ENCODE measurements around the gene ATG16L1.

The ATG16L1 gene

DNA sequence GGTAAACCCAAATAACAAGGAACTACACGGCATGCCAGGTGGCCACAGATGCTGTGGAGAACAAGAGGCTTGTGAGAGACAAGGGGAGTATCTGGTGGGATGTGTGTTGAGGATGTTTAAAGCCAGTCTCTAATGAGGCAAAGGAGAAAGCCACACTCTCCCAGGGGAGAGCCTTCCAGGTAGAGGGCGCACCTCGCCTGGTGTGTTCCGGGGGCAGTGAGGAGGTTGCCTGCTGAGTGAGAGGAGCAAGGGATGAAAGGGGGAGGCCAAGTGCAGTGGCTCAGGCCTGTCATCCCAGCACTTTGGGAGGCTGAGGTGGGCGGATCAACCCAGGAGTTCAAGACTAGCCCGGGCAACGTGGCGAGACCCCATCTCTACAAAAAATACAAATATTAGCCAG is 72.4 kb downstream of the ATG16L1 start:
- no peaks in the 10 kb centered on the region for H3K9me3 Mint-ChIP-seq
- H3K4me3 Mint-ChIP-seq, result no peak overlapping the region

DNA sequence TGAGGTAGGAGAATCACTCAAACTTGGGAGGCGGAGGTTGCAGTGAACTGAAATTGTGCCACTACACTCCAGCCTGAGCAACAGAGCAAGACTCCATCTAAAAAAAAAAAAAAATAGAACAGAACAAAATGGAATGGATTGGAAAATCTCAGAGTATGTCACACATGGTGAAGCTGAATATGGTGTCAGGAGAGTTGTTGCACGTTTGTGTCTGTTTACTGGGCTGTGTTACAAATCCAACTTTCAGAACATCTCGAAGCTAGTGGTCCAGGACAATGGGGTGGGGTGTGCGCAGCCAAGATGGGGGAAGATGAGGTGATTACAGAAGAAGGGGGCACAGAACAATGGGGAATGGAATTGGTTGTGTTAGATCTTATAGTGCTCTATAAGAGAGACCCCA is 73.8 kb downstream of the ATG16L1 start:
- TF ChIP-seq, protein P1, sequence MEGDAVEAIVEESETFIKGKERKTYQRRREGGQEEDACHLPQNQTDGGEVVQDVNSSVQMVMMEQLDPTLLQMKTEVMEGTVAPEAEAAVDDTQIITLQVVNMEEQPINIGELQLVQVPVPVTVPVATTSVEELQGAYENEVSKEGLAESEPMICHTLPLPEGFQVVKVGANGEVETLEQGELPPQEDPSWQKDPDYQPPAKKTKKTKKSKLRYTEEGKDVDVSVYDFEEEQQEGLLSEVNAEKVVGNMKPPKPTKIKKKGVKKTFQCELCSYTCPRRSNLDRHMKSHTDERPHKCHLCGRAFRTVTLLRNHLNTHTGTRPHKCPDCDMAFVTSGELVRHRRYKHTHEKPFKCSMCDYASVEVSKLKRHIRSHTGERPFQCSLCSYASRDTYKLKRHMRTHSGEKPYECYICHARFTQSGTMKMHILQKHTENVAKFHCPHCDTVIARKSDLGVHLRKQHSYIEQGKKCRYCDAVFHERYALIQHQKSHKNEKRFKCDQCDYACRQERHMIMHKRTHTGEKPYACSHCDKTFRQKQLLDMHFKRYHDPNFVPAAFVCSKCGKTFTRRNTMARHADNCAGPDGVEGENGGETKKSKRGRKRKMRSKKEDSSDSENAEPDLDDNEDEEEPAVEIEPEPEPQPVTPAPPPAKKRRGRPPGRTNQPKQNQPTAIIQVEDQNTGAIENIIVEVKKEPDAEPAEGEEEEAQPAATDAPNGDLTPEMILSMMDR (IDR thresholded peaks at IDR 0.05; ENCODE audit: unreplicated experiment in 3 of 3), result no peak
- Mint-ChIP-seq H3K9me3 (no peaks in the 10 kb centered on the region), H3K4me3 (no peak overlapping the region), H3K27ac (no peak overlapping the region), H3K36me3 (ENCODE audit: low read depth) (no peaks in the 10 kb centered on the region), H3K27me3 (ENCODE audit: low read depth) (peaks cover 13% of the 10 kb centered on the region), H3K4me1 (no peaks in the 10 kb centered on the region)

More for the DNA sequence above, 72.4 kb downstream of the ATG16L1 start:
- Mint-ChIP-seq H3K36me3 (ENCODE audit: low read depth) (no peaks in the 10 kb centered on the region), H3K4me1 (no peaks in the 10 kb centered on the region), H3K27me3 (ENCODE audit: low read depth) (peaks cover 17% of the 10 kb centered on the region), H3K27ac (no peak overlapping the region)
- TF ChIP-seq, protein P1 (IDR thresholded peaks at IDR 0.05; ENCODE audit: unreplicated experiment in 3 of 3), result no peak

DNA sequence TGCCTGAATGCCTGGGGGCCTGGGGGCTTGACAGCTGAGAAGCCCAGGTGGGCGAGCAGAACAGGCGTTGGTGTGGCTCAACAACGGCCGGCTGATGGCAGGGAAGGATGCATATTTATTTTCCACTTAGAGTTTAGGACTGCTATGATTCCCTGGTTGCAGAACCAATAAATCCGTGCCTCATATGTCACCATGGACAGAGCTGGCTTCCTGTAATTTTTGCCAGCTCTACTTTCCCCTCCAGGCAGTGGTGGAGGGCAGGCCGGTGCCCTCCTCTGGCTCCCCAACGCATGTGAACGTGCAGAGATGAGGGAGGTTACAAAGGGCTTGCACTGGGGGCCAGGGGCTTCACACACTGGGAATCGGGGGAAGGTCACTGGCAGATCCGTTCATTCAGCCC is 74.3 kb downstream of the ATG16L1 start:
- no peaks in the 10 kb centered on the region for H3K4me1 Mint-ChIP-seq
- peaks cover 11% of the 10 kb centered on the region for H3K27me3 Mint-ChIP-seq (ENCODE audit: low read depth)
- no peaks in the 10 kb centered on the region for H3K36me3 Mint-ChIP-seq (ENCODE audit: low read depth)
- no peak overlapping the region for H3K4me3 Mint-ChIP-seq
- TF ChIP-seq, protein P1 (IDR thresholded peaks at IDR 0.05; ENCODE audit: unreplicated experiment in 3 of 3), result no peak
- no peak overlapping the region for H3K27ac Mint-ChIP-seq
- H3K9me3 Mint-ChIP-seq, result no peaks in the 10 kb centered on the region

DNA sequence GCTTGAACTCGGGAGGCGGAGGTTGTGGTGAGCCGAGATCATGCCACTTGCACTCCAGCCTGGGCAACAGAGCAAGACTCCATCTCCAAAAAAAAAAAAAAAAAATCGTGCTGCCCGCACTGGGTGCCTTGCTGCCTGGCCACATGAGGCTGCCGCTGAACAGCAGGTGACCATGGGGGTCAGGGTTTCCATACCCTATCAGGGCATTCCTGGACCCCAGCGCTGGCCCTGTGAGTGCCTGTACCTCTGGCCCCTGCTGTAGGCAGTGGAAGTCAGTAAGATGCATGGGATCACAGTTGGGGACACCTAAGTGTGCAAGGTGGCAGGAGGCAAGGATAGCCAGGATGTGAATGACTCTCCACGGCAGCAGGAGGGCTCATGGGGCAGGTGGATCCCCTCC is 75.0 kb downstream of the ATG16L1 start:
- peaks cover 11% of the 10 kb centered on the region for H3K27me3 Mint-ChIP-seq (ENCODE audit: low read depth)
- TF ChIP-seq, protein P1 (IDR thresholded peaks at IDR 0.05; ENCODE audit: unreplicated experiment in 3 of 3), result no peak
- H3K9me3 Mint-ChIP-seq, result no peaks in the 10 kb centered on the region
- peaks cover 1% of the 10 kb centered on the region for H3K4me1 Mint-ChIP-seq
- H3K4me3 Mint-ChIP-seq, result no peak overlapping the region
- no peaks in the 10 kb centered on the region for H3K36me3 Mint-ChIP-seq (ENCODE audit: low read depth)
- H3K27ac Mint-ChIP-seq, result no peak overlapping the region

DNA sequence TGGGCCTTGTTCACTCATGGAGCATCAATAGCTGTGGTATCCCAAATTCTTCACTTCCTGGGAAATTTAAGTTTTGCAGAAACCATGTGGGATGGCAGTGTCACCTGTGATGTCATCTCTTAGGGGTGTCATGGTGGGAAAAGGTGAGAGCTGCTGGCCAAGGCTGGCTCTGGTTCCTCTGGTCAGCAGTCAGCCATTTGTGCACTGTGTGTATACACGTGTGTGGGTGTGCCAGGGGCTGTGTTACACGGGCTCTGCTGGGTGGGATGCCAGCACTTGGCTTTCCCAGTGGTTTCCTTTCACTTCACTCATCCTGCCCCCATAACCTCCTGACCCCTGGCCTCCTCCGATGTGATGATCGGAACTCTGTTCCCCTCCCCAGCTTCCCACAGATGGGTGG is 77.4 kb downstream of the ATG16L1 start:
- H3K27ac Mint-ChIP-seq, result no peak overlapping the region

More for the DNA sequence above, 77.4 kb downstream of the ATG16L1 start:
- H3K27me3 Mint-ChIP-seq (ENCODE audit: low read depth), result peaks cover 14% of the 10 kb centered on the region
- TF ChIP-seq, protein P1 (IDR thresholded peaks at IDR 0.05; ENCODE audit: unreplicated experiment in 3 of 3), result no peak
- peaks cover 10% of the 10 kb centered on the region for H3K4me1 Mint-ChIP-seq
- H3K4me3 Mint-ChIP-seq, result no peak overlapping the region
- no peaks in the 10 kb centered on the region for H3K9me3 Mint-ChIP-seq
- H3K36me3 Mint-ChIP-seq (ENCODE audit: low read depth), result no peaks in the 10 kb centered on the region

Data from nephron (organoid).